ENCODE results near the gene PHYH.

PHYH gene

GRCh38 chr10:13234172-13234571, 65.7 kb downstream of the PHYH start, which contains the start of gene UCMA:
Gene UCMA (minus strand): TSS chr10:13234374. CDS start chr10:13234258, 116 bp downstream.
- H2AFZ ChIP-seq (ENCODE audit: low read depth, low read length), result no peak within 1 kb of the TSS
- TF ChIP-seq, protein P1, sequence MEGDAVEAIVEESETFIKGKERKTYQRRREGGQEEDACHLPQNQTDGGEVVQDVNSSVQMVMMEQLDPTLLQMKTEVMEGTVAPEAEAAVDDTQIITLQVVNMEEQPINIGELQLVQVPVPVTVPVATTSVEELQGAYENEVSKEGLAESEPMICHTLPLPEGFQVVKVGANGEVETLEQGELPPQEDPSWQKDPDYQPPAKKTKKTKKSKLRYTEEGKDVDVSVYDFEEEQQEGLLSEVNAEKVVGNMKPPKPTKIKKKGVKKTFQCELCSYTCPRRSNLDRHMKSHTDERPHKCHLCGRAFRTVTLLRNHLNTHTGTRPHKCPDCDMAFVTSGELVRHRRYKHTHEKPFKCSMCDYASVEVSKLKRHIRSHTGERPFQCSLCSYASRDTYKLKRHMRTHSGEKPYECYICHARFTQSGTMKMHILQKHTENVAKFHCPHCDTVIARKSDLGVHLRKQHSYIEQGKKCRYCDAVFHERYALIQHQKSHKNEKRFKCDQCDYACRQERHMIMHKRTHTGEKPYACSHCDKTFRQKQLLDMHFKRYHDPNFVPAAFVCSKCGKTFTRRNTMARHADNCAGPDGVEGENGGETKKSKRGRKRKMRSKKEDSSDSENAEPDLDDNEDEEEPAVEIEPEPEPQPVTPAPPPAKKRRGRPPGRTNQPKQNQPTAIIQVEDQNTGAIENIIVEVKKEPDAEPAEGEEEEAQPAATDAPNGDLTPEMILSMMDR (IDR thresholded peaks at IDR 0.05; ENCODE audit: low read depth, low read length), result no peak
- TF ChIP-seq EZH2phosphoT487 (IDR thresholded peaks at IDR 0.05; ENCODE audit: low read depth), result no peak
- H3K4me2 ChIP-seq (ENCODE audit: low read length), result no peak within 1 kb of the TSS
- H3K36me3 ChIP-seq (replicated peaks; ENCODE audit: low read depth, low read length), result no peaks in the 10 kb centered on the region
- no peak within 1 kb of the TSS for H3K4me3 ChIP-seq (ENCODE audit: low read length)
- H3K27ac ChIP-seq (ENCODE audit: low read length), result no peak within 1 kb of the TSS
- no peaks in the 10 kb centered on the region for H3K79me2 ChIP-seq (ENCODE audit: low read length)
- H3K9me3 ChIP-seq (ENCODE audit: insufficient read depth, low read length), result no peaks in the 10 kb centered on the region
- no peaks in the 10 kb centered on the region for H4K20me1 ChIP-seq (ENCODE audit: insufficient read depth, low read length)
- no peak within 1 kb of the TSS for H3K9ac ChIP-seq (ENCODE audit: low read length)
- no peaks in the 10 kb centered on the region for H3K27me3 ChIP-seq (ENCODE audit: low read depth, low read length)
- H3K4me1 ChIP-seq (ENCODE audit: low read length), result no peaks in the 10 kb centered on the region; the same call in 1 of the 2 replicates

DNA sequence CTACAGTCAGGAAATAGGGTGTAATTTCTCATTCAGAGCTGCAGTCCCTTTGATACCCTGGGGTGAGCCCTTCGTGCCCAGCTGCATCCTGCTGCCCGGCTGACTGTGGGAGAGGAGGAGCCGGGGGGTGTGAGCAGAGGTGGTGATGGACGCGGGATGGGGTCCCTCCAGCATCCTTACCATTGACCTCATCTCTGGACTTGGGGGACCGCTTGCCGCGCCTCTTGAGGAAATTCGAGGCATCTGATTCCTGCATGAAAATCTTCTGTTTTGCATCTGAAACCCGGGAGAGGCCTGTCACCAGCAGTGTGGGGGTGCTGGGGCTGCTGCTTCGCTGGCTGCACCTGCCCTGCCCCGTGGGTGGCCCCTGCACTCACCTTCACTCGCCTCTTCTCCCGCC, 66.5 kb downstream of the PHYH start:
- no peak overlapping the region for H3K4me2 ChIP-seq (ENCODE audit: low read length)
- H3K4me3 ChIP-seq (ENCODE audit: low read length), result no peak overlapping the region
- no peak overlapping the region for H3K9ac ChIP-seq (ENCODE audit: low read length)

DNA sequence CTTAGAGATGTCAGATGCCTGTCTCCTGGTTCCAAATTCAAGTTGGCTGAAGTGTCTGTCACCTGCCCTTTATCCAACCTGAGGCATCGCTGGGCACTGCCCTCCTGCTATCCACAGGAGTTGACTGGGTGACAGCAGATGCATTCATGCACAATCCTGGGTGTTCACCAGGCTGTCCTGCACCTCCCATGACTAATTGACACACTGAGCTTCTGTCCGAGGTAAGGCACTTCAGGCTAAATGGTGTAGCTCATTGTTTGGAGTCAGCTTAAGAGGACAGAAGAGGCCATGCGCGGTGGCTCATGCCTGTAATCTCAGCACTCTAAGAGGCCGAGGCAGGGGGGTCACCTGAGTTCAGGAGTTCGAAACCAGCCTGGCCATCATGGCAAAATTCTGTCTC, 68.1 kb downstream of the PHYH start:
- no peaks in the 10 kb centered on the region; the same call in 1 of the 2 replicates for H3K4me1 ChIP-seq (ENCODE audit: low read length)
- no peak overlapping the region for H3K4me2 ChIP-seq (ENCODE audit: low read length)
- H4K20me1 ChIP-seq (ENCODE audit: insufficient read depth, low read length), result no peaks in the 10 kb centered on the region
- no peak overlapping the region for H3K4me3 ChIP-seq (ENCODE audit: low read length)
- no peak overlapping the region for H3K9ac ChIP-seq (ENCODE audit: low read length)
- H3K9me3 ChIP-seq (ENCODE audit: insufficient read depth, low read length), result no peaks in the 10 kb centered on the region
- H3K27ac ChIP-seq (ENCODE audit: low read length), result no peak overlapping the region
- no peak overlapping the region for H2AFZ ChIP-seq (ENCODE audit: low read depth, low read length)
- no peaks in the 10 kb centered on the region for H3K79me2 ChIP-seq (ENCODE audit: low read length)
- H3K27me3 ChIP-seq (ENCODE audit: low read depth, low read length), result no peaks in the 10 kb centered on the region
- no peaks in the 10 kb centered on the region for H3K36me3 ChIP-seq (replicated peaks; ENCODE audit: low read depth, low read length)
- no peak for TF ChIP-seq EZH2phosphoT487 (IDR thresholded peaks at IDR 0.05; ENCODE audit: low read depth)
- TF ChIP-seq, protein P1 (IDR thresholded peaks at IDR 0.05; ENCODE audit: low read depth, low read length), result no peak

More for the DNA sequence above, 66.5 kb downstream of the PHYH start:
- Histone ChIP-seq H3K27me3 (ENCODE audit: low read depth, low read length) (no peaks in the 10 kb centered on the region), H3K79me2 (ENCODE audit: low read length) (no peaks in the 10 kb centered on the region), H2AFZ (ENCODE audit: low read depth, low read length) (no peak overlapping the region), H3K27ac (ENCODE audit: low read length) (no peak overlapping the region), H3K4me1 (ENCODE audit: low read length) (no peaks in the 10 kb centered on the region; the same call in 1 of the 2 replicates), H4K20me1 (ENCODE audit: insufficient read depth, low read length) (no peaks in the 10 kb centered on the region), H3K9me3 (ENCODE audit: insufficient read depth, low read length) (no peaks in the 10 kb centered on the region), H3K36me3 (replicated peaks; ENCODE audit: low read depth, low read length) (no peaks in the 10 kb centered on the region)
- no peak for TF ChIP-seq EZH2phosphoT487 (IDR thresholded peaks at IDR 0.05; ENCODE audit: low read depth)

DNA sequence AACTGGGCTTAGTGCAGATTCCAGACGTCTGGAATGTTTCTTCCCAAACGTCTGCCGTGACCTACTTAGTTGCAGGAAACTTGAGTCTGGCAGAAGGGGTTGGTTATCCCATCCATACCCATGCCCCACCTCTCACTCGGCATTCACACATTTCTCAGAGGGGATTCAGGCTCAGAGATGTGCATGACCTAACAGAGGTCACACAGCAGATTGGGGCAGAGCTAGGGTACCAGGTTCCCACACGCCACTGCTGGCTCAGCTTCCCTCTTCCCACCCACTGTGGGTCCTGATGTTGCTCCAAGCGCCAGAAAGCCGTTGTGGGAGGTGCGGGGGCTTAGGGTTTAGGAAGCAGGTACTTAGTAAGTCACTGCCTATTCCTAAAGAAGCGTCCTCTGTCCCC, 68.7 kb downstream of the PHYH start:
- no peak overlapping the region for H3K27ac ChIP-seq (ENCODE audit: low read length)
- TF ChIP-seq, protein P1 (IDR thresholded peaks at IDR 0.05; ENCODE audit: low read depth, low read length), result no peak
- TF ChIP-seq EZH2phosphoT487 (IDR thresholded peaks at IDR 0.05; ENCODE audit: low read depth), result no peak
- H4K20me1 ChIP-seq (ENCODE audit: insufficient read depth, low read length), result no peaks in the 10 kb centered on the region
- no peak overlapping the region for H2AFZ ChIP-seq (ENCODE audit: low read depth, low read length)
- no peaks in the 10 kb centered on the region; the same call in 1 of the 2 replicates for H3K4me1 ChIP-seq (ENCODE audit: low read length)
- H3K4me2 ChIP-seq (ENCODE audit: low read length), result no peak overlapping the region
- no peak overlapping the region for H3K4me3 ChIP-seq (ENCODE audit: low read length)
- no peaks in the 10 kb centered on the region for H3K79me2 ChIP-seq (ENCODE audit: low read length)
- H3K27me3 ChIP-seq (ENCODE audit: low read depth, low read length), result no peaks in the 10 kb centered on the region
- H3K9ac ChIP-seq (ENCODE audit: low read length), result no peak overlapping the region
- H3K9me3 ChIP-seq (ENCODE audit: insufficient read depth, low read length), result no peaks in the 10 kb centered on the region
- H3K36me3 ChIP-seq (replicated peaks; ENCODE audit: low read depth, low read length), result no peaks in the 10 kb centered on the region
